WERI-Rb-1 (cell line): Measurements from ENCODE around the gene GAGE12F.

ENCODE experiments used
- DNase-seq: peaks from one replicate; pipeline ENCODE4 v3.0.0-alpha.2; 2020
- H3K27ac ChIP-seq: fragments of 250-450 bp; sonication (Bioruptor Pico); 2 replicates; pipeline ENCODE4 v1.5.1; 2020; ENCODE audit warnings: mild to moderate bottlenecking, moderate library complexity
- H3K27me3 ChIP-seq: fragments of 250-450 bp; sonication (Bioruptor Pico); 2 replicates; pipeline ENCODE4 v1.5.1; 2021; ENCODE audit warnings: mild to moderate bottlenecking, low read depth, moderate library complexity; ENCODE audit not compliant: insufficient read depth, severe bottlenecking
- H3K36me3 ChIP-seq: fragments of 250-450 bp; sonication (Bioruptor Pico); 2 replicates; pipeline ENCODE4 v1.5.1; 2020; ENCODE audit warnings: mild to moderate bottlenecking, moderate library complexity
- H3K4me3 ChIP-seq: 2 replicates; pipeline ENCODE4 v1.5.1; 2011; ENCODE audit warnings: low read depth, mild to moderate bottlenecking, control low read depth, low read length
- H3K9me3 ChIP-seq: fragments of 250-450 bp; sonication (Bioruptor Pico); 2 replicates; pipeline ENCODE4 v1.5.1; 2021; ENCODE audit warnings: mild to moderate bottlenecking, moderate library complexity; ENCODE audit not compliant: severe bottlenecking
- CTCF ChIP-seq: IDR thresholded peaks from 2 replicates; pipeline ENCODE4 v1.5.1; 2011; ENCODE audit warnings: low read depth, mild to moderate bottlenecking, control low read depth, inconsistent platforms, low read length

Gene GAGE12F

GRCh38 chrX:49610718-49611310, 50.2 kb downstream of the GAGE12F start:
- TF ChIP-seq CTCF = no peak

More at GRCh38 chrX:49610718-49611310, 50.2 kb downstream of the GAGE12F start:
- DNase-seq = no peak
- H3K36me3 ChIP-seq = no peaks in the 10 kb centered on the region
- no peak overlapping the region for H3K27ac ChIP-seq
- H3K27me3 ChIP-seq = peaks cover 57% of the 10 kb centered on the region
- H3K9me3 ChIP-seq = no peaks in the 10 kb centered on the region
- H3K4me3 ChIP-seq = no peak overlapping the region
